K562 (cell line): ENCODE results near the gene OR8B8. TPM values are rescaled to one million over a fixed set of nuclear protein-coding genes. Genes with fewer than 3 reads are reported as not detected.

Source experiments
- ATAC-seq: fragments of 200-7000 bp; cut with Tn5 transposase; 3 replicates; pipeline ENCODE4 v1.9.1; 2020; ENCODE audit warnings: moderate library complexity
- BruUV-seq: library from RNA; stranded (reverse); fragments of 400-500 nt; replicated peaks from 2 replicates; lab custom pipeline; 2021; lab: Mats Ljungman, UMichigan
- CTCF ChIA-PET: fragments of 300-600 bp; formaldehyde crosslinking; extraction: SDS; loops from one replicate; lab custom pipeline; 2021; ENCODE audit warnings: low intra/inter-chr PET ratio; lab: Yijun Ruan, JAX
- POLR2A ChIA-PET: fragments of 300-600, 350-650 bp; sonication (Branson Sonifier 250); formaldehyde crosslinking; extraction: SDS; loops from one replicate; lab custom pipeline; 2021; ENCODE audit warnings: antibody characterized with exemption, inconsistent platforms; lab: Yijun Ruan, JAX
- DNase-seq, 4 experiments: peaks; one replicate each; pipeline versions ENCODE4 v3.0.0 to v3.0.0-alpha.2; 2011 to 2018; ENCODE audit warnings: low spot score in 3 of 4, mixed read lengths in 3 of 4; ENCODE audit errors: extremely low read depth in 1 of 4
- FAIRE-seq: peaks from 2 replicates; lab custom pipeline; 2011; peaks lifted over from hg19 to GRCh38; lab: Jason Lieb, UNC
- H2AFZ ChIP-seq: 2 replicates; pipeline ENCODE4 v1.6.0; 2011; ENCODE audit warnings: low read depth, low read length, control low read depth, inconsistent platforms
- H3K27ac ChIP-seq: fragments of 200-600 bp; 3 replicates; pipeline ENCODE4 v1.8.0; 2011; ENCODE audit warnings: low read depth, mild to moderate bottlenecking, control low read depth, inconsistent platforms, low read length, moderate library complexity, mixed read lengths; ENCODE audit errors: extremely low read depth
- H3K27me3 ChIP-seq, 2 experiments: fragments of 300-600 bp in 1 of 2; 2 replicates in 1 of 2; 3 replicates in 1 of 2; pipeline versions ENCODE4 v1.6.0 to v1.8.0; 2011; ENCODE audit warnings: inconsistent platforms in 2 of 2, low read length in 2 of 2, mild to moderate bottlenecking in 1 of 2, mixed read lengths in 1 of 2, moderate library complexity in 1 of 2; ENCODE audit not compliant: control insufficient read depth in 2 of 2, insufficient read depth in 2 of 2
- H3K36me3 ChIP-seq: fragments of 300-600 bp; 3 replicates; pipeline ENCODE4 v1.8.0; 2011; ENCODE audit warnings: mild to moderate bottlenecking, low read length, inconsistent platforms; ENCODE audit not compliant: control insufficient read depth, insufficient read depth
- H3K4me1 ChIP-seq, 2 experiments: fragments of 200-600 bp in 1 of 2; replicated peaks in 1 of 2; 2 replicates in 1 of 2; 3 replicates in 1 of 2; pipeline versions ENCODE4 v1.5.1 to v1.8.0; 2011; ENCODE audit warnings: inconsistent platforms in 2 of 2, low read length in 2 of 2, mild to moderate bottlenecking in 1 of 2, mixed read lengths in 1 of 2, moderate library complexity in 1 of 2; ENCODE audit not compliant: control insufficient read depth in 2 of 2, insufficient read depth in 2 of 2
- H3K4me2 ChIP-seq: 2 replicates; pipeline ENCODE4 v1.6.1; 2011; ENCODE audit warnings: low read length, control low read depth, inconsistent platforms, mixed read lengths; ENCODE audit not compliant: insufficient read depth
- H3K4me3 ChIP-seq: fragments of 200-600 bp; sonication (generic), shearing (Covaris generic); 2 replicates; pipeline ENCODE4 v1.5.1; 2016; ENCODE audit warnings: control low read depth, inconsistent platforms
- H3K79me2 ChIP-seq: fragments of 200-600 bp; 3 replicates; pipeline ENCODE4 v1.8.0; 2011; ENCODE audit warnings: low read length, inconsistent platforms; ENCODE audit not compliant: control insufficient read depth, insufficient read depth
- H3K9ac ChIP-seq, 2 experiments: 2 replicates each; pipeline versions ENCODE4 v1.6.0 to v1.6.1; 2011; ENCODE audit warnings: low read depth in 2 of 2, low read length in 2 of 2, control low read depth in 1 of 2, inconsistent platforms in 1 of 2, mild to moderate bottlenecking in 1 of 2, mixed read lengths in 1 of 2; ENCODE audit not compliant: insufficient read depth in 1 of 2
- H3K9me1 ChIP-seq: one replicate; pipeline ENCODE4 v1.6.0; 2011; ENCODE audit warnings: inconsistent platforms, mild to moderate bottlenecking, low read length, moderate library complexity; ENCODE audit not compliant: control insufficient read depth, insufficient read depth
- H3K9me3 ChIP-seq: replicated peaks from 2 replicates; pipeline ENCODE4 v1.5.1; 2011; ENCODE audit warnings: low read depth, low read length, inconsistent platforms; ENCODE audit not compliant: control insufficient read depth, insufficient read depth
- H4K20me1 ChIP-seq: replicated peaks from 2 replicates; pipeline ENCODE4 v1.6.1; 2011; ENCODE audit warnings: low read length, inconsistent platforms, mixed read lengths; ENCODE audit not compliant: control insufficient read depth, insufficient read depth
- CBFA2T3 ChIP-seq: fragments of 450-650 bp; IDR thresholded peaks from 2 replicates; pipeline ENCODE4 v1.6.1; 2017
- FOSL1 ChIP-seq: fragments of 200-800 bp; sonication (Bioruptor generic); conservative IDR thresholded peaks from 2 replicates; pipeline ENCODE4 v1.6.1; 2016; ENCODE audit warnings: missing genetic modification characterization, missing compliant biosample characterization
- FOXP1 ChIP-seq: sonication (generic); formaldehyde crosslinking; IDR thresholded peaks from 2 replicates; pipeline ENCODE4 v1.8.0; 2022; ENCODE audit warnings: mild to moderate bottlenecking, missing genetic modification reagents
- JUND ChIP-seq, 2 experiments: IDR thresholded peaks; 2 replicates in 1 of 2; 3 replicates in 1 of 2; pipeline ENCODE4 v1.6.1; 2011; ENCODE audit warnings: borderline replicate concordance in 2 of 2, low read depth in 2 of 2, low read length in 2 of 2, improper control_type of control experiment in 1 of 2, missing biosample characterization in 1 of 2, missing genetic modification characterization in 1 of 2, missing genetic modification reagents in 1 of 2
- MAFK ChIP-seq: IDR thresholded peaks from 2 replicates; pipeline ENCODE4 v1.6.1; 2011; ENCODE audit warnings: low read length, improper control_type of control experiment
- MXD1 ChIP-seq: fragments of 250-450 bp; sonication (Bioruptor Pico); IDR thresholded peaks from 2 replicates; pipeline ENCODE4 v1.8.0; 2021; ENCODE audit warnings: borderline replicate concordance, mild to moderate bottlenecking, moderate library complexity; ENCODE audit not compliant: poor library complexity, severe bottlenecking
- TRIM24 ChIP-seq, 2 experiments: fragments of 450-650 bp; IDR thresholded peaks; 2 replicates each; pipeline ENCODE4 v1.6.1; 2016
- ZBTB33 ChIP-seq: sonication (generic); formaldehyde crosslinking; IDR thresholded peaks from 2 replicates; pipeline ENCODE4 v1.8.1; 2023; ENCODE audit warnings: mild to moderate bottlenecking, missing genetic modification reagents
- ZC3H11A ChIP-seq: IDR thresholded peaks from 2 replicates; pipeline ENCODE4 v1.6.1; 2012; ENCODE audit warnings: low read depth, low read length, improper control_type of control experiment
- ZNF184 ChIP-seq: sonication (generic); formaldehyde crosslinking; IDR thresholded peaks from 2 replicates; pipeline ENCODE4 v1.5.0; 2020; ENCODE audit warnings: missing genetic modification reagents
- WGBS: fragments of 100-300 bp; shearing (Covaris generic); methylation state at CpG from one replicate; pipeline ENCODE4 v1.1.6; 2016; ENCODE audit warnings: low coverage, mixed read lengths; ENCODE audit not compliant: insufficient coverage; ENCODE audit errors: missing lambda C conversion rate; 5-methylcytosine and 5-hydroxymethylcytosine counted together
- in situ Hi-C: fragments of 300-500 bp; cut with MboI; formaldehyde crosslinking; loops from 4 replicates; pipeline ENCODE4 v1.15.0; 2018; ENCODE audit warnings: inconsistent platforms, mixed read lengths
- intact Hi-C: fragments of 100-400 bp; cut with micrococcal nuclease; formaldehyde crosslinking; loops from 2 replicates; pipeline ENCODE4 v1.14.2; 2022
- polyA plus RNA-seq, 8 experiments: library from polyadenylated mRNA; depleted of rRNA in 4 of 8; stranded (reverse) in 5 of 8; unstranded in 3 of 8; fragments of >200 nt; fragmentation: Nextera tagmentation in 2 of 8; fragmentation: Illumina TruSeq in 1 of 8; extraction: Ambion mirVana in 2 of 8; extraction: Trizol in 1 of 8; gene quantifications; 2 replicates each; pipeline versions ENCODE4 v1.2.1 to v1.2.3, GENCODE V29; 2011 to 2014; ENCODE audit warnings: inconsistent platforms in 1 of 8, missing spikeins in 1 of 8
- total RNA-seq, 7 experiments: library from RNA; depleted of rRNA in 6 of 7; stranded (reverse); fragments of >200 nt in 6 of 7; fragmentation: Illumina TruSeq in 2 of 7; extraction: Trizol in 2 of 7; gene quantifications; 2 replicates each; pipeline versions ENCODE4 v1.2.1 to v1.2.3, GENCODE V29; 2011 to 2021; ENCODE audit warnings: low replicate concordance in 1 of 7

OR8B8 gene
- total and polyA plus RNA-seq, 9 of the 15 experiments (the other 6 are each of a cell fraction or from before 2014, with no cell fraction given) = 0.18 TPM; not detected in 8

GRCh38 chr11:124441081-124441480, 4.4 kb downstream of the OR8B8 start:
- Histone ChIP-seq H3K9me3 (no peaks in the 10 kb centered on the region), H3K79me2 (no peaks in the 10 kb centered on the region), H3K4me3 (no peak overlapping the region), H3K27me3 (no peaks in the 10 kb centered on the region), H4K20me1 (no peaks in the 10 kb centered on the region), H2AFZ (peak overlapping the region; percentile 5; the same call in 1 of the 2 replicates), H3K4me2 (peak overlapping the region; percentile 58), H3K4me1 (peaks cover 0 to 17% of the 10 kb centered on the region in 2 experiments; a peak in 2 of 5 replicates), H3K9me1 (no peaks in the 10 kb centered on the region), H3K27ac (no peak overlapping the region; the same call in 2 of the 3 replicates), H3K9ac (no peak overlapping the region), H3K36me3 (no peaks in the 10 kb centered on the region)
- CTCF ChIA-PET = no interaction called here
- no TSS peak for BruUV-seq
- no peak for DNase-seq
- intact Hi-C loops = no loop called here
- ATAC-seq = no peak
- TF ChIP-seq ZNF184 (CRISPR knock-in tag) (0 out of 2 replicates have a peak, but pooled peaks have one; percentile 60), ZBTB33 (no peak)
- no peak for FAIRE-seq
- in situ Hi-C loops = no loop called here
- POLR2A ChIA-PET = interaction anchor here (0.6 to 2.3 kb wide), 2 partner anchors 29 to 379 kb away, joined by 4 to 7 read pairs; no protein-coding TSS in a partner anchor
- 64% methylated on average over 3 of the region's 5 CpGs for WGBS

GRCh38 chr11:124440608-124441007, 4.9 kb downstream of the OR8B8 start:
- peak overlapping the region; percentile 58 for H3K4me2 ChIP-seq
- no peaks in the 10 kb centered on the region for H3K9me1 ChIP-seq
- peak overlapping the region; percentile 4; the same call in 2 of the 3 replicates for H3K27ac ChIP-seq
- BruUV-seq = no TSS peak
- CTCF ChIA-PET = no interaction called here
- ATAC-seq = peak; percentile 72
- peak overlapping the region; percentile 61; the same call in 1 of the 2 replicates for H2AFZ ChIP-seq
- WGBS = 12% methylated on average over 4 of the region's 4 CpGs
- no peak overlapping the region for H3K9ac ChIP-seq
- peak; percentile 71 for FAIRE-seq
- H4K20me1 ChIP-seq = no peaks in the 10 kb centered on the region
- in situ Hi-C loops = no loop called here
- no peak overlapping the region for H3K4me3 ChIP-seq
- no peaks in the 10 kb centered on the region for H3K36me3 ChIP-seq
- no peaks in the 10 kb centered on the region for H3K9me3 ChIP-seq
- POLR2A ChIA-PET = interaction anchor here (0.7 to 1.4 kb wide), 3 partner anchors 10 to 227 kb away, joined by 3 to 4 read pairs (median 3); no protein-coding TSS in a partner anchor
- H3K79me2 ChIP-seq = no peaks in the 10 kb centered on the region
- intact Hi-C loops = no loop called here
- H3K27me3 ChIP-seq = no peaks in the 10 kb centered on the region
- peaks cover 0 to 17% of the 10 kb centered on the region in 2 experiments; a peak in 2 of 5 replicates for H3K4me1 ChIP-seq
- peak in 2 of 4 experiments; percentile 6 to 55 for DNase-seq
- TF ChIP-seq ZBTB33 (no peak), FOXP1 (CRISPR knock-in tag) (no peak), FOSL1 (tag) (peak; percentile 68), MAFK (peak; percentile 88), MXD1 (CRISPR knock-in tag) (no peak), CBFA2T3 (peak; percentile 47), JUND (IDR thresholded peaks at IDR 0.05; ENCODE audit: borderline replicate concordance, low read depth, low read length) (peak; percentile 79; the same call in 1 of the 2 replicates), JUND (tag; IDR thresholded peaks at IDR 0.05; ENCODE audit: borderline replicate concordance, low read depth, low read length) (peak; percentile 80; the same call in 2 of the 3 replicates), TRIM24 (IDR thresholded peaks at IDR 0.05) (peak in 1 of 2 experiments; percentile 47; a peak in 1 of 4 replicates), ZC3H11A (no peak)
